K562 (cell line): ENCODE measurements around the gene ISOC1. TPM values are rescaled to one million over a fixed set of nuclear protein-coding genes. Genes with fewer than 3 reads are reported as not detected.
A peak's percentile ranks its signal among the peaks of the same experiment; 100 is the strongest.

Experiments
- ATF7 ChIP-seq: fragments of 450-650 bp; IDR thresholded peaks from 2 replicates; pipeline ENCODE4 v1.7.1; 2014; ENCODE audit warnings: mild to moderate bottlenecking, moderate library complexity
- DMBX1 ChIP-seq: fragments of 250-450 bp; sonication (Bioruptor Pico); IDR thresholded peaks from 2 replicates; pipeline ENCODE4 v1.8.0; 2022; ENCODE audit warnings: inconsistent platforms, mild to moderate bottlenecking, moderate library complexity, borderline replicate concordance
- ELF1 ChIP-seq: fragments of 200-800 bp; sonication (Bioruptor generic); IDR thresholded peaks from 2 replicates; pipeline ENCODE4 v1.6.1; 2016; ENCODE audit warnings: missing genetic modification characterization, missing compliant biosample characterization
- GABPB1 ChIP-seq: sonication (generic); formaldehyde crosslinking; IDR thresholded peaks from 2 replicates; pipeline ENCODE4 v1.8.0; 2022; ENCODE audit warnings: mild to moderate bottlenecking, missing genetic modification reagents
- KDM5B ChIP-seq: fragments of 200-600 bp; sonication (generic); IDR thresholded peaks from 2 replicates; pipeline ENCODE4 v1.6.1; 2012; ENCODE audit warnings: low read depth, mild to moderate bottlenecking, moderate library complexity, low read length, control low read depth, inconsistent platforms; ENCODE audit not compliant: insufficient replicate concordance
- TBP ChIP-seq: optimal IDR thresholded peaks from 2 replicates; pipeline ENCODE3; 2011; ENCODE audit warnings: low read depth, low read length, improper control_type of control experiment
- TEAD4 ChIP-seq, 2 experiments: sonication (generic) in 1 of 2; formaldehyde crosslinking in 1 of 2; IDR thresholded peaks; 2 replicates each; pipeline versions ENCODE4 v1.6.1 to v1.8.0; 2012 to 2022; ENCODE audit warnings: borderline replicate concordance in 1 of 2, inconsistent platforms in 1 of 2, low read length in 1 of 2, mild to moderate bottlenecking in 1 of 2, missing genetic modification reagents in 1 of 2
- TRIM24 ChIP-seq, 2 experiments: fragments of 450-650 bp; IDR thresholded peaks; 2 replicates each; pipeline ENCODE4 v1.6.1; 2016
- TRIM28 ChIP-seq: fragments of 450-650 bp; IDR thresholded peaks from 2 replicates; pipeline ENCODE4 v1.6.1; 2017
- ZBTB1 ChIP-seq: sonication (generic); formaldehyde crosslinking; IDR thresholded peaks from 2 replicates; pipeline ENCODE4 v1.8.1; 2023; ENCODE audit warnings: missing genetic modification reagents, low read depth, mild to moderate bottlenecking, borderline replicate concordance
- ZBTB40 ChIP-seq, 2 experiments: fragments of 450-650 bp in 1 of 2; sonication (generic) in 1 of 2; formaldehyde crosslinking in 1 of 2; IDR thresholded peaks; 2 replicates each; pipeline versions ENCODE4 v1.7.1 to v1.9.0; 2016 to 2022; ENCODE audit warnings: inconsistent platforms in 1 of 2, mild to moderate bottlenecking in 1 of 2, missing genetic modification reagents in 1 of 2
- ZNF217 ChIP-seq: sonication (generic); formaldehyde crosslinking; IDR thresholded peaks from 2 replicates; pipeline ENCODE4 v1.8.0; 2022; ENCODE audit warnings: mild to moderate bottlenecking, missing genetic modification reagents
- ZNF395 ChIP-seq: fragments of 200-800 bp; sonication (Bioruptor generic); IDR thresholded peaks from 2 replicates; pipeline ENCODE4 v1.6.1; 2017; ENCODE audit warnings: missing genetic modification characterization, missing compliant biosample characterization
- polyA plus RNA-seq, 8 experiments: library from polyadenylated mRNA; depleted of rRNA in 4 of 8; stranded (reverse) in 5 of 8; unstranded in 3 of 8; fragments of >200 nt; fragmentation: Nextera tagmentation in 2 of 8; fragmentation: Illumina TruSeq in 1 of 8; extraction: Ambion mirVana in 2 of 8; extraction: Trizol in 1 of 8; gene quantifications; 2 replicates each; pipeline versions ENCODE4 v1.2.1 to v1.2.3, GENCODE V29; 2011 to 2014; ENCODE audit warnings: inconsistent platforms in 1 of 8, missing spikeins in 1 of 8
- total RNA-seq, 7 experiments: library from RNA; depleted of rRNA in 6 of 7; stranded (reverse); fragments of >200 nt in 6 of 7; fragmentation: Illumina TruSeq in 2 of 7; extraction: Trizol in 2 of 7; gene quantifications; 2 replicates each; pipeline versions ENCODE4 v1.2.1 to v1.2.3, GENCODE V29; 2011 to 2021; ENCODE audit warnings: low replicate concordance in 1 of 7
- TF ChIP-seq, protein P1 (sequence below): fragments of 450-650 bp; formaldehyde crosslinking; IDR thresholded peaks from 2 replicates; pipeline ENCODE4 v1.4.0; 2022; ENCODE audit warnings: mild to moderate bottlenecking, moderate library complexity

Gene ISOC1
- total and polyA plus RNA-seq, 9 of the 15 experiments (the other 6 are each of a cell fraction or from before 2014, with no cell fraction given): 14.0 to 67.9 (median 51.3) TPM

DNA sequence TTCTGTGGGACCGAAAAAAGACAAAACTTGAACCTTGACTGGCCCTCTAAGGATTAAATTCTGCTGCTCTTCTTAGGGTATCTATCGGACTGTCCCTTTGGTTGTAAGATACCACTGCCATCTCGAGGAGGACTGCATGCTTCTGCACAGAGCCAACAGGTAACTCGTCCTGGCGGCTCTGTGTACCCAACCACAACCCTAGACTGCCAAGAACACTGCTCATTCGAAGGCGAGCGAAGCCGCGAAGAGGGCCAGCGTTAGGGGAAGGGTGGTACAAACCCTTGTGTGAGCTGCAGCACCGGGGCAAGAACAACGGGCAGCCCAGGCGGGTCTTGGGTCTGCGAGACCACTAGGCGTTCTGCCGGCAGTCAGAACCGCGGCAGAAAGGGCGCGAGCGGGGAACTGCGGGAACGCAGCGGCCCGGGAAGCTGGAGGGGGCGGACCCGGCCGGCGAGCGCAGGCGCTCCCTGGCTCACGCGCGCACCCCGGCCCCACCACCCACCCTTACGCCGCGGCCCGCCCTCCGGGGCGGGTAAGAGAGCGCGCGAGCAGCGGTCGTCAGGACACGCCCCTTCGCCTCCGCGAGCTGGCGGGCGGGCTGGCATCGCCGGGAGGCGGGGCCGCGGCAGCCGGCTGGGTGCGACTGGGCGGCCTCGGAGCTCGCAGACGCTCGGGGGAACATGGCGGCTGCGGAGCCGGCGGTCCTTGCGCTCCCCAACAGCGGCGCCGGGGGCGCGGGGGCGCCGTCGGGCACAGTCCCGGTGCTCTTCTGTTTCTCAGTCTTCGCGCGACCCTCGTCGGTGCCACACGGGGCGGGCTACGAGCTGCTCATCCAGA is at the start of gene ISOC1 (continued):
- TF ChIP-seq ZBTB1: 0 out of 2 replicates have a peak, but pooled peaks have one; percentile 49
- no peak for TF ChIP-seq ZNF217
- TF ChIP-seq DMBX1: no peak
- 0 out of 2 replicates have a peak, but pooled peaks have one; percentile 18 for TF ChIP-seq GABPB1 (CRISPR knock-in tag)
- 0 out of 2 replicates have a peak, but pooled peaks have one; percentile 32 for TF ChIP-seq ZNF395
- TF ChIP-seq ZBTB40 (IDR thresholded peaks at IDR 0.05): 0 out of 2 replicates have a peak, but pooled peaks have one; percentile 11
- no peak for TF ChIP-seq ZBTB40 (CRISPR knock-in tag; IDR thresholded peaks at IDR 0.05)
- peak; percentile 67 for TF ChIP-seq TBP
- 0 out of 4 replicates have a peak, but pooled peaks of 1 of the 2 experiments have one; percentile 12 for TF ChIP-seq TRIM24 (IDR thresholded peaks at IDR 0.05)
- peak; percentile 42; the same call in 1 of the 2 replicates for TF ChIP-seq ATF7
- TF ChIP-seq, protein P1, sequence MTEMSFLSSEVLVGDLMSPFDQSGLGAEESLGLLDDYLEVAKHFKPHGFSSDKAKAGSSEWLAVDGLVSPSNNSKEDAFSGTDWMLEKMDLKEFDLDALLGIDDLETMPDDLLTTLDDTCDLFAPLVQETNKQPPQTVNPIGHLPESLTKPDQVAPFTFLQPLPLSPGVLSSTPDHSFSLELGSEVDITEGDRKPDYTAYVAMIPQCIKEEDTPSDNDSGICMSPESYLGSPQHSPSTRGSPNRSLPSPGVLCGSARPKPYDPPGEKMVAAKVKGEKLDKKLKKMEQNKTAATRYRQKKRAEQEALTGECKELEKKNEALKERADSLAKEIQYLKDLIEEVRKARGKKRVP (CRISPR knock-in tag): no peak
- 0 out of 2 replicates have a peak, but pooled peaks have one; percentile 18 for TF ChIP-seq TRIM28
- no peak for TF ChIP-seq TEAD4 (IDR thresholded peaks at IDR 0.05; ENCODE audit: low read length)
- peak; percentile 89; the same call in 1 of the 2 replicates for TF ChIP-seq TEAD4 (CRISPR knock-in tag; IDR thresholded peaks at IDR 0.05; ENCODE audit: borderline replicate concordance)
- TF ChIP-seq KDM5B: peak; percentile 81
- TF ChIP-seq ELF1 (tag): no peak
